PFSK-1 (cell line): ENCODE results near the gene MTCH1.

Source experiments
- FOXP2 ChIP-seq: optimal IDR thresholded peaks from 2 replicates; pipeline ENCODE3; 2011; ENCODE audit warnings: borderline replicate concordance, control low read depth, inconsistent platforms; ENCODE audit not compliant: insufficient read depth; ENCODE audit errors: extremely low read length, extremely low read depth
- POLR2AphosphoS5 ChIP-seq: IDR thresholded peaks from 2 replicates; pipeline ENCODE4 v1.6.1; 2012; ENCODE audit warnings: low read depth, mild to moderate bottlenecking, control low read depth, low read length, moderate library complexity
- SIN3A ChIP-seq: IDR thresholded peaks from 2 replicates; pipeline ENCODE4 v1.6.1; 2012; ENCODE audit warnings: mild to moderate bottlenecking, low read length, moderate library complexity, borderline replicate concordance; ENCODE audit not compliant: insufficient read depth
- TAF1 ChIP-seq: IDR thresholded peaks from 2 replicates; pipeline ENCODE4 v1.6.1; 2012; ENCODE audit warnings: low read length, control low read depth, borderline replicate concordance; ENCODE audit not compliant: insufficient read depth
- TF ChIP-seq, protein P1 (sequence below), 2 experiments: IDR thresholded peaks; 2 replicates each; pipeline versions ENCODE4 v1.6.1 to v1.8.0; 2011 to 2012; ENCODE audit warnings: low read depth in 2 of 2, low read length in 2 of 2, control low read depth in 1 of 2, inconsistent platforms in 1 of 2, mild to moderate bottlenecking in 1 of 2, moderate library complexity in 1 of 2; ENCODE audit not compliant: insufficient read depth in 1 of 2

The MTCH1 gene

DNA sequence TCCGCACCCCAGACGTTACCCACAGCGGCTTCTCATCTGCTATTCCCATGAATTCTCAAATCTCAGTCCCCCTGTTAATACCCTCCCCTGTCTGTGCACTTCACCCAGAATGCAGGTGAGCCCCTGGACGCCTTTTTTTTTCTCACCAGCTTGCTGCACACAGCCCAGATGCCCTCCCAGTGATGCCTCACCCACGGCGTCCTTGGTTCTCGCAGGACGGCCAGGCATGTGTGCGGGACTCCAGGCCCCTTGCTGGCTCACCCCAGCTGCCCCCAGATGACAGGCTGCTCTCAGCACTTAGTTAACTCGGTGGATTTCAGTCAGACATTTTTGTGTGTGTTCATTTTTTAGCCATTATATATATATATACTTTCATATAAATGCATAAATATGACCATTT, 56.8 kb downstream of the MTCH1 start:
- TF ChIP-seq TAF1, result no peak
- TF ChIP-seq, protein P1, sequence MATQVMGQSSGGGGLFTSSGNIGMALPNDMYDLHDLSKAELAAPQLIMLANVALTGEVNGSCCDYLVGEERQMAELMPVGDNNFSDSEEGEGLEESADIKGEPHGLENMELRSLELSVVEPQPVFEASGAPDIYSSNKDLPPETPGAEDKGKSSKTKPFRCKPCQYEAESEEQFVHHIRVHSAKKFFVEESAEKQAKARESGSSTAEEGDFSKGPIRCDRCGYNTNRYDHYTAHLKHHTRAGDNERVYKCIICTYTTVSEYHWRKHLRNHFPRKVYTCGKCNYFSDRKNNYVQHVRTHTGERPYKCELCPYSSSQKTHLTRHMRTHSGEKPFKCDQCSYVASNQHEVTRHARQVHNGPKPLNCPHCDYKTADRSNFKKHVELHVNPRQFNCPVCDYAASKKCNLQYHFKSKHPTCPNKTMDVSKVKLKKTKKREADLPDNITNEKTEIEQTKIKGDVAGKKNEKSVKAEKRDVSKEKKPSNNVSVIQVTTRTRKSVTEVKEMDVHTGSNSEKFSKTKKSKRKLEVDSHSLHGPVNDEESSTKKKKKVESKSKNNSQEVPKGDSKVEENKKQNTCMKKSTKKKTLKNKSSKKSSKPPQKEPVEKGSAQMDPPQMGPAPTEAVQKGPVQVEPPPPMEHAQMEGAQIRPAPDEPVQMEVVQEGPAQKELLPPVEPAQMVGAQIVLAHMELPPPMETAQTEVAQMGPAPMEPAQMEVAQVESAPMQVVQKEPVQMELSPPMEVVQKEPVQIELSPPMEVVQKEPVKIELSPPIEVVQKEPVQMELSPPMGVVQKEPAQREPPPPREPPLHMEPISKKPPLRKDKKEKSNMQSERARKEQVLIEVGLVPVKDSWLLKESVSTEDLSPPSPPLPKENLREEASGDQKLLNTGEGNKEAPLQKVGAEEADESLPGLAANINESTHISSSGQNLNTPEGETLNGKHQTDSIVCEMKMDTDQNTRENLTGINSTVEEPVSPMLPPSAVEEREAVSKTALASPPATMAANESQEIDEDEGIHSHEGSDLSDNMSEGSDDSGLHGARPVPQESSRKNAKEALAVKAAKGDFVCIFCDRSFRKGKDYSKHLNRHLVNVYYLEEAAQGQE (IDR thresholded peaks at IDR 0.05; ENCODE audit: insufficient read depth in 1 of 2, low read depth in 2 of 2, low read length in 2 of 2), result no peak
- no peak for TF ChIP-seq POLR2AphosphoS5
- no peak for TF ChIP-seq SIN3A
- TF ChIP-seq FOXP2, result no peak

DNA sequence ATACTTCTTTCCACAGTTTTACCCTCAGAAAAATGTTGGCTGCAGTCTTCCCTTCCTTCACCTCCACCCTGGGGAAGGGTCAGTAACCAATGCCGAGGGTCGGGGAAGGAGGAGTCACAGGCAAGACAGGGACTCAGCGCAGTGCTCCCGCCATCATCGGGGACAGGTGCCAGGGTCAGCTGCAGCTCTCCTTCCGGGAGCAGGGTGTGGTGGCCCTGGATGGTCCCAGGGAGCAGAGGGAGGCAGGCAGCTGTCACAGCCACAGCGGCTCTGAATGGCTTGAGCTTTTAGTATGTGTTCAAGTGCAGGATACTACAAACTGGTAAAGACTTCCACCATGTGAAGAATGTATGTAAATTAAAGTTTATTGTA, 57.5 kb downstream of the MTCH1 start:
- TF ChIP-seq POLR2AphosphoS5 (no peak), FOXP2 (no peak), TAF1 (no peak), SIN3A (no peak)
- TF ChIP-seq, protein P1 (IDR thresholded peaks at IDR 0.05; ENCODE audit: insufficient read depth in 1 of 2, low read depth in 2 of 2, low read length in 2 of 2), result no peak

DNA sequence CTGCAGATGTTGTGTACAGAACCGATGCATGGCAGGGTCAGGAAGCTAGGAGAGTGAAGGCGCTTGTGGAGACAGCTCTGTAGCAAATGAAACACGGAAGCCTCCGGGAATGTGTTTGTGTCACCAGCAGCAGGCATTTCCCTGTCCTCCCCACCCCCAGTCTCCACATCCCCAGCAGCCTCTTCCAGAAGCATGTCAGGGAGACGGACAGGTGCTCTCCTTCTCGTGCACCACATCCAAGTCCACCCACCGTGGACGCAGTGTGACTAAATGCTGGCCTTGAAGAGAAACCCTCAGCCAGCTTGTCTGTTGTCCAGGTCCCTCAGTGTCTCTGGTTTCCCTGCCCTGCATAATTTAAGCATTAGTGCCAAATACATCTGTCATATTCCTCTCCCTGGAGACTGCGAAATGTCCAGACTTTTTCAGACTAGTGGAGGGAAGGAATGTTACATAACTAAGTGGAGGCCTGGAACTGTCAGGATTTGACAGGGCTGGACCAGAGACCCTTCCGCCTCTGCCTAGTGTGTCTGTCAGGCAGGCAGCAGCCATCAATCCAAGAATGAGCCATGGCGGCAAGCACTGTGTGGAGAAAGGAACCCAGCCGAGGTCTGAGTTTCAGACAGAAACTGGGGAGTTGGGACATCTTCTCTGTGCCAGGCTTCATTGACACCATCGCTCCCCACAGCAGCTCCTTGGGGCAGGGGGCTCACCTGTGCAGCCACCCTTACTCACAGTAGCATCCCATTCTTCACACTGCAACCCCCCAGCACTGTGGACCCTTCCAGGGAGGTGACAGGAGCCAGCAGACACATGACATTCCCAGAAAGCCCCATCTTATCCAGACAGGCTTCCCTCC, 58.1 kb downstream of the MTCH1 start:
- TF ChIP-seq FOXP2 (no peak), POLR2AphosphoS5 (no peak), TAF1 (no peak)
- TF ChIP-seq, protein P1 (IDR thresholded peaks at IDR 0.05; ENCODE audit: insufficient read depth in 1 of 2, low read depth in 2 of 2, low read length in 2 of 2), result no peak

DNA sequence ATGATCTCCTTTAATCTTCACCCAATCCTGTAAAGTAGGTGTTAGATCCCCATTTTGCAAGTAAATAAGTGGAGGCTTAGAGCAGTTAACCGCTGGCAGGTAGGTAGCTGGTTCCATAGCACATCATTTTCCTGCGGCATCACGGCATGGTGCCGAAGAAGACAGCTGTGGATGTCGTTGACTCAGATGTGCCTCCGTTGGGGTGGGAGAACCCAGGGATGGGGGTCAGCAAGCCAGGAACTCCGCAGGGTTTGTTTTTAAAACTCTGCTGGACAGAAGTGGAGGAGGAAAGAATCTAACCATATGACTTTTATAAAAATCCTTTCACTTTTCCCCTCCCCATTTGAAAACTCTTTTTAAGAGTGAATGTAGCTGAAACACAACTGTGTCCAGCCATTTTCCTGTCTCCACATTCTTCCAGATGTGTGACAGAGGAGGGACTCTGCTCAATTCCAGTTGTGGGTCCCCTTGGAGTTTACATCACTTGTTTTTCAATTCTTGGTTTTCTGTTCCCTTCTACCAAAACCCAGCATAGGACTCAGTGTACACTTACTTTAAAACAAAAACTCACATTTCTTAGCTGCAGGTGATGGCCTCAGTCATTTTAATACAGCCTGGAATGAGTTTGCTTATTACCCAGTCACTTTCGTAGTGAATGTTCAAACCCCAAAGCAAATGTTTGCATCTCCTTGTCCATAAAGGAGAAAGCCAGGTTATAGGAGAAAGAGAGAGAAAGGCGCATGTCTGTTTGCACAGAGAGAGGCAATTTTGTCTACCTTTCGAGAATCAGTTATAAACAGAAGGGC, 59.1 kb downstream of the MTCH1 start:
- no peak for TF ChIP-seq POLR2AphosphoS5
- TF ChIP-seq FOXP2, result no peak
- no peak for TF ChIP-seq TAF1
- TF ChIP-seq, protein P1 (IDR thresholded peaks at IDR 0.05; ENCODE audit: insufficient read depth in 1 of 2, low read depth in 2 of 2, low read length in 2 of 2), result no peak
- TF ChIP-seq SIN3A, result no peak
